ENCODE data around the gene EPOP.

The EPOP gene

DNA sequence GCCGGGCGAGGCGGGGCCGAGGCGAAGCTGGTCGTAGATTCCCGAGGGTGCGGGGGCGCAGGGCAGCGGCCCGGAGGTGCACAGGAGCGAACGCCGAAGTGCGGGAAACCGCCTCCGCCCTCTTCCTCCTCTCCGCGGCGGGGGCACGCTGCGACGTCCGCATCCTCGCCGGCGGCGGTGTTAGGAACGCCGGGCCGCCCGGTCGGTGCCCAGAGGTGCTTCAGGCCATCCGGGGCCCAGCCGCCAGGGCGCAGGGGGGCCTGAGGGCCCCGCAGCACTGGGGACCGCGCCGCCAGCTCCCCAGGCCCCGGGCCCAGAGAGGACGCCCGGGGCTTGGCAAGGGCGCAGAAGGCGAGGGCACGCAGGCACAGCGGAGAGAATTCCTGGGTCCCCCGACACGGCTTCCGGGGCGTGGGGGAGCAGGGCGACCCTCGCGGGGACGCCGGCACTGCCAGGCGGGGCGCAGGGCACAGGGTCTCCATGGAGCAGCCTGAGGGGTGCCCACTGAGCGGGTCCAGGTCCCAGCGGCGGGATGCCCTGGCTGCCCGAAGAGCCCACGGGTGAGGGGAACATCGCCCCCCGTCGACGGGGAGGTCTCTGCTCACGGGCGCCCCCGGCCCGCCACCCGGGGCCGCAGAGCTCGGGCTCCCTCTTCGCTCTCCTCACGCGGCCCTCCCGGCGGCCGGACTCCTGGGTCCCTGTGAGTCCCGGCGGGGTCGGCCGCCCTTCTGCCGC lies 576 bp downstream of the EPOP start:
- no peak for DNase-seq (ENCODE audit: low read depth)

DNA sequence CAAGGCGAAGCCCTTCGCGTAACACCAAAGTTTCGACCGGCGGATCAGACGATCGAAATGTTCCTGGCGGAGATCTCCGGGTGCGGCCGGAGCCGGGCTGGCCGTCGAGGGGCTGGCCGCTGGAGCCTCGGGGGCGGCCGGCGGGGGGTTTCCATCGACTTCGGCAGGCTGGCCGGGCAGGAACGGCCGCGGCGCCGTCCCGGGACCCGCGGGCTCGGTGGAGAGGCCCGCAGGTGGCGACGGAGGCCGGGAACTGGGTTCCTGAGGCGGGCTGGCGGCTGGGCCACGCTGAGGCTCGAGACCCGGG lies 1.1 kb downstream of the EPOP start:
- no peak for DNase-seq (ENCODE audit: low read depth)

DNA sequence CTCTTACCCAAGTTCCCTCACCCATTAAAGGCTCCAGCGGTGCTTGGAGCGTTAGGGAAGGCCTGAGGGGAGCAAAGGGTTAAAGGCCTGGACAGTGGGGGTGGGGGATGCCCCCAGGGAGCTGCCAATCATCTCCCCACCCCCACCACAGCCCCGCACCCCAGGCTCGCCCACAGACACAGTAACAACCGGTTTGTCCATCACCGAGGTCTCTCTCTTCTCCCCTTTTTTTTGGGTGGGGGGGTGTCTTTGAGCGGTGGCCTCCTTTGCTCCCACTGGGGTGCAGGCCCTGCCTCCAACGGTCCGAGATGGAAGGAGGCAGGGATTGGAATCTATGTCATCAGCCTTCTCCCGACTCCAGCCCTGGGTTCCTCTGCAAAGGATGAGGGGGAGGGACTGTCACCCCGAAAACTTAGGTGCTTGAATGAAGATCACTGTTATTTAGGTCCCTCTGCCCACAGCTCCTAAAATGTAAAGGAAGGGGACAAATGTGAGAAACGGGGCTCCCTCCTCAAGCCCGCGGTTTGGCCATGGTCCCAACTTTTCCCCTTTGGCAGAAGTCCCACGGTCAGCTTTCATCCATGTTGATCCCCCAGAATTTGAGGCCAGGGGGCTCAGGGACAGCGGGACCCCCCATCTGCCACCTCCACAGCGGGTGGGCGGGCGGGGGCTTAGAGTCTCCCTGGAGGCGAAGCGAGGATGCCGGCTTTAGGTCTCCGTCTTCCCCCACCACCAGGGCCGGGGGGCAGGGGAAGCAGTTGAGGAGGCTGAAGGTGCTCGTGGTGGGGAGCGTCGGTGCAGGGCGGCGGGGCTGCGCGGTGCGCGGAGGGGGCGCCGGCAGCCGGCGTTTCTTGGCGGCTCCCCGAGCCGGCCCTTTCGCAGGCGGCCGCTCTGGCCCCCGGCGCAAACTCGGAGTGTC lies 1.7 kb downstream of the EPOP start:
- DNase-seq (ENCODE audit: low read depth), result no peak

DNA sequence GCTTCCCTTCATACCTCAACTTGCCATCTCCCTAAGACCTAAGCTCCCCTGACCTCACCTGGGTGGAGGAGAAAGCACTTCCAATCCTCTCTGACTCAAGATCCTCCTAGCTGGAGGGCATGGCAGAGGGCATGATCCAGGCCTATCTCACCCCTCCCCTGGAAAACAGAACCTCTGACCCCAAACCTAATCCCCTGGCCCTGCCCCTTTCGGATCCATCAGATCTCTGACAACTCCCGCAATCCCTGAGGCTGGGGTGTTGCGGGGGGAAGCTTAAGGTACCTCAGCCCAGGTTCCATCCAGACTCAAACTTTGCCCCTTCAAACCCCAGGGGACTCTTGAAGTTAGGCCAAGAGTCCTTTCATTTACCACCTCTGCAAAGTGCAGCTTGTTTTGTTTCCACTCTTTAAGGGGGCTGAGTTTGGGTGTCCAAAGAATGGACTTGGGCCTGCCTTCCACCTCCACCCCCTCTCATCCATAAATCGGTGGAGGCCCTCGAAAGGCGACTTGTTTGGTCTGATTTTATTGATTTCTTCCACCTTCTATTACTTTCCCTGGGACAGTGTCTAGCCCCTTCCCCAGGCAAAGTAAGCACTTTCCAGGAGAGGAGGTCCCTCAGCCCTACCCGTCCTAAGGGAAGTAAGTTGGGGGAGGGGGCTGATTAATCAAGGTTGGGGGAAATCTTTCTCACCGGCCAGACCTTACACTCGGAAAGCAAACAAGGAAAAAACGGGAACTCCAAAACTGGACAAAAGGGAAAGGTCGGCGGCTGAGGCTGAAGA lies 2.6 kb downstream of the EPOP start:
- DNase-seq (ENCODE audit: low read depth), result no peak

DNA sequence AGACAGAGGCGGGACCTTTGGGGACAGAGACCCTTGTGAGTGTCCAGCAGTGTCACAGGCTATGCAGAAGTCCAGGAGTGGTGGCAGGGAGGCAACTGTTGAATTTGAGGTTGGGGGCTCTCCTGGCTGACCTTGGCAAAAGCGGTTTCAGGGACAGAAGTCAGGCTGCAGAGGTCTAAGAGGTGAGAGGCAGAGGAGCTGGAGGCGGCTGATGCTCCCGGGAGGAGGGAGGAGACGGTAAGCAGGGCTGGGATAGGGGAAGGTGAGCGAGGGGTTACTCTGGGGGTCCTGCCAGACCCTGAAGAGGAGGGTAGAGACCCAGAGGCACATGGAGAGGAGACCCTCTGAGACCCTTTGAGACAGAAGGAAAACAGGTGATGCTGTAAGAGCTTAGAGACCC lies 5.2 kb downstream of the EPOP start:
- DNase-seq (ENCODE audit: low read depth), result no peak

DNA sequence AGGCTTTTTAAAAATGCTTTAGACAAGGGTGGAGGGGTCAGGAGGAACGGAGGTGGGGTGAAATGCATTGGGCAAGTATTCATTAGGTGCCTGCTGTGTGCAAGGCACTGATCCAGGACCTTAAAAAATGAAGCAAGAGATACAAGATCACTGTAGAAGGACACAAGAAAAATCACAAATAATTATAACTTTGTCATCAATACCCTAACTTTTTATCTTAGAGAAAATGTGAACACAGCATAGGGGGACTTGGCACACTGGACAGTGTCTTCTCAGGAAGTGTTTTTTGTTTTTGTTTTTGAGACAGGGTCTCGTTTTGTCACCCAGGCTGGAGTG lies 7.0 kb downstream of the EPOP start:
- no peak for DNase-seq (ENCODE audit: low read depth)

DNA sequence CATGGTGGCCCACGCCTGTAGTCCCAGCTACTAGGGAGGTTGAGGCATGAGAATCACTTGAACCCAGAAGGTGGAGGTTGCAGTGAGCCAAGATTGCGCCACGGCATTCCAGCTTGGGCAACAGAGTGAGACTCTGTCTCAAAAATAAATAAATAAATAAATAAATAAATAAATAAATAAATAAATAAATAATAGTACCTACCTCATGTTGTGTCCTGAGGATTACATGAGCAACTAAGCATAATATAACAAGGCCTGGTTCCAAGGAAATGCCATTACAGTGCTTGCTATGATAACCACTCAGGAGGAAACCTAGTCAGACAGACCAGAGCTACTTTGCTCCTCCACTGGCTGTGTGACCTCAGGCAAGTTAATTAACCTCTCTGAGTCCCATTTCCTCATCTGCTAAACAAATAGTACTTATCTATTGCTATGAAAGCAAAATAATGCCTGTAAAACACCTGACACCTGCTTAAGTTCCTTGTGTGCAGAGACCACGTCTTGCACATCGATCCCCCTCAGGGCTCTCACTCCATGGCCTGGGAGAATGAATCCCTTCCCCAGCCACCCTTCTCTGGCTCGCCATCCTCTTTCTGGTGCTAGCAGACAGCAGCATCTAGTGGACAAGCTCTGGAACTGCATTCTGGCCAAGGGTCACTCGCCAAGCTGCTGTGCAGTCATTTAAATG lies 7.5 kb downstream of the EPOP start:
- peak; percentile 23 for DNase-seq (ENCODE audit: low read depth)

DNA sequence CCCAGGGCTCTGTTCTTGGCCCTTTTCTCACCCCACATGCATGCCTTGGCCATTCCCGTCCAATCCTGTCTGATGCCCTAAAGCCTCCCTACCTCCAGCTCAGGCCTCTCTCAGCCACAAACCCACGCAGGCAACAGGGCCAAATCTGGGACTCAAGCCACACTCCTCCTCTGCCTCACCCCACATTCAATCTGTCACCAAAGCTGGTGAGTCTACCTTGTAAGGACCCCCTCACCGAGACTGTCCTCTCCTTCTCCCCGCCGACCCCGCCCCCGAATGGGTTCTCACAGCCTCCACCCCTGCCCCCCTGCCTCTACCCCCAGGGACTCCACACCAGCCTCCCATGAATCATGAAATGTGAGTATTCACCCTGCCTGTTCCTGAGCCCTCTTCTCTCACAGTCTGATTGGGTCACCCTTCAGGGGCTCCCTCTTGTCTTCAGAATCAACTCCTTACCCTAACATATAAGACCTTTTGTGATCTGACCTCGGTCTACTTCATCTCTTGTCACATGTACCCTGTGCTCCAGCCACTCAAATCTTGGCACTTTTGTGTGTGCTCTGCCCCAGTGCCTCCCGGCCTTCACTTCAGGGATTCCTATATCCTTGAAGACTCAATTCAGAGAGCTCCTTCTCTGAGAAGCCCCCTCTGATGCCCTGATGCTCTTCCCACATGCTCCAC lies 10.7 kb downstream of the EPOP start:
- no peak for DNase-seq (ENCODE audit: low read depth)

DNA sequence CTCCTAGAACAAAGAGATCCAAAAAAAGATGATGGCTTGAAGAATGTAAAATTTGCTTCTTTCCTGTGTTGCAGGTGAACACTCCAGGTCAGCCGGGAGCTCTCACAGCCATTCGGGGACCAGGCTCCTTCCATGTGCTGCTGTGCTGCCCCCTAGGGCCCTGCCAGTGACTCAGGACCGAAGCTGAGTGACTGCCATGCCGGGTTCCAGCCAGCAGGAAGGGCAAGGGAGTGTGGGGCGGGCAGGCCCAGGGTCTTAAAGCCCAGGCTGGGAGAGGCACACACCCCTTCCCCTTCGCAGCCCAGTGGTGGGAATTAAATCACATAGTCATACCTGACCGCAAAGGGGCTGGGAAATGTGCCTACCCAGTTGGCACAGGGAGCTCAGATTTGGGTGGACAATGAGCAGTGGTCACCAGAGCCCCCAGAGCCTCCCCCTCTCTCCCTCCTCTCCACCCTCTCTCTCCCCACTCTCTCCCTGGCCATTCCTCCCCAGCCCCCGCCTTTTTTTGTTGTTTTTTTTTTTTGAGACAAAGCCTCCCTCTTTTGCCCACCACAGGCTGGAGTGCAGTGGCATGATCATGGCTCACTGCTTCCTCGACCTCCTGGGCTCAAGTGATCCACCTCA lies 11.5 kb downstream of the EPOP start:
- no peak for DNase-seq (ENCODE audit: low read depth)

DNA sequence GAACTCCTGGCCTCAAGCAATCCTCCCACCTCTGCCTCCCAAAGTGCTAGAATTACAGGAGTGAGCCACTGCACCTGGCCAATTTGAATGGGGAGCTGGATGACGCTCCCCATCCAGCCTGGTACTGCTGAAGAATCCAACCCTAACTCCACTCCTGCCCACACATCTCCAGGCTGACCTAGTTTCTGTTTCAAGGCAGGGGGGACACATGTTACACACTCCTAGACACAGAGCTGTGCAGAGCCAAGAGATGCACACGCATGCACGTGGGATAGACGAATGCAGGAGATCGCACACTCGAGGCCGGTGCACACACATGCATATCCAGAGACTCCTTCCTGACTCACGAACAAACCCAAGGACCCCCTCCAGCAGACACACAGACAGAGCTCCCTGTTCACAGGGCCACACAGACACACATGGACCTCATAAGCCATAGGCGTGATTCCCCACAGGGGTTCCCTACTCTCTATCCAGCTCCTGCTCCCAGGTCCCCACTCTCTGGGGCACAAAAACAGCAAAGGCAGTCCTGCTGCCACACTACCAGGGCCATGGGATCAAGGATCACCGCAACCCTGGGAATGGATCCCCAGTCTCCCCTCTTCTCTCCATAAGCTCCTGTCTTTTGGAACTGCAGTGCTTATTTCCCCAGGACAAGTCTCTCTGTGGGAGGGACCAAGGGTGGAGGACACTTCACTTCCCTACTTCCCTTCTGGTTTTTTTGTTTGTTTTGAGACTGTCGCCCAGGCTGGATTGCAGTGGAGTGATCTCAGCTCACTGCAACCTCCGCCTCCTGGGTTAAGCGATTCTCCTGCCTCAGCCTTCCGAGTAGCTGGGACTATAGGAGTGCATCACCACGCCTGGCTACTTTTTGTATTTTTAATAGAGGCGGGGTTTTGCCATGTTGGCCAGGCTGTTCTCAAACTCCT lies 14.4 kb downstream of the EPOP start:
- DNase-seq (ENCODE audit: low read depth), result no peak

DNA sequence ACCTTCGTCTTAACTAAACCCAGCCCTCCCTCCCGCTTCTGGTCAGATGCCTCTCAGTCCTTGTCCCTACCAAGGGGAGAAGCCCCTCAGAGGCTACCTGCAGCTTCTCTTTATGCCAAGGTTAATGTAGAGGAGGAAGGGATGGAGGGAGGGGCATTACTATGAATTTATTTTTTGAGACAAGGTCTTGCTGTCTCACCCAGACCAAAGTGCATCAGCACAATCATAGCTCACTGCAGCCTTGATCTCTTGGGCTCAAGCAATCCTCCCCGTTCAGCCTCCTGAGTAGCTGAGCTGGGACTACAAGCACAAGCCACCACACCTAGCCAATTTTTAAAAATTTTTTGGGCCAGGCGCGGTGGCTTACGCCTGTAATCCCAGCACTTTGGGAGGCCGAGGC lies 15.3 kb downstream of the EPOP start:
- no peak for DNase-seq (ENCODE audit: low read depth)

DNA sequence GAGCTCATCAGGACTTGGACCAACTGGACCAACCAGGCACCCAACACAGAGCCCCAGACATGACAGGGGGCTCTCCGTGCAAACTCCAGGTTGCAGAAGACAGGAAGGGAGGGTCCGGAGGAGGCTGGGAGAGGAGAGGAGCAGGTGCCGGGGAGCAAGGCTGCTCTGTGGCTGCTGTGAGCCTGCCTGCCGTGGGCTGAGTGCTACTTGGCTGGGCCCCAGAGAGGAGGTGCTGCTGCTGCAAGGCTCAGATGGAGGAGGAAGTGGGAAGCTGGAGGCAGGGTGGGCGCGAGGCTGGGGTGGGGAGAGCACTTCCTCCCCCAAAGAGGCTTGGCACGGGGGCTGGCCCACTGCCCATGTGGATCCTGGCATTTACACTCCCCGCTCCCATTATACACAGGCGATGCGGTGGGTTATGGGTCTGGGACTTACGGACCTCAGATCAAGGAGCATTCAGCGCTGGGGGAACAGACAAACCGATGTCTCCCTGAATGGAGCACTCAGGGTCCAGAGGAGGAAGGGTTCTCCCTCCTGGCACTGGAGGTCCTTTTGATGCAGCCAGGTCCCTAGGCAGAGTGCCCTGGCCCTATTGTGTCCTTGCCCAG lies 15.9 kb downstream of the EPOP start:
- no peak for DNase-seq (ENCODE audit: low read depth)

DNA sequence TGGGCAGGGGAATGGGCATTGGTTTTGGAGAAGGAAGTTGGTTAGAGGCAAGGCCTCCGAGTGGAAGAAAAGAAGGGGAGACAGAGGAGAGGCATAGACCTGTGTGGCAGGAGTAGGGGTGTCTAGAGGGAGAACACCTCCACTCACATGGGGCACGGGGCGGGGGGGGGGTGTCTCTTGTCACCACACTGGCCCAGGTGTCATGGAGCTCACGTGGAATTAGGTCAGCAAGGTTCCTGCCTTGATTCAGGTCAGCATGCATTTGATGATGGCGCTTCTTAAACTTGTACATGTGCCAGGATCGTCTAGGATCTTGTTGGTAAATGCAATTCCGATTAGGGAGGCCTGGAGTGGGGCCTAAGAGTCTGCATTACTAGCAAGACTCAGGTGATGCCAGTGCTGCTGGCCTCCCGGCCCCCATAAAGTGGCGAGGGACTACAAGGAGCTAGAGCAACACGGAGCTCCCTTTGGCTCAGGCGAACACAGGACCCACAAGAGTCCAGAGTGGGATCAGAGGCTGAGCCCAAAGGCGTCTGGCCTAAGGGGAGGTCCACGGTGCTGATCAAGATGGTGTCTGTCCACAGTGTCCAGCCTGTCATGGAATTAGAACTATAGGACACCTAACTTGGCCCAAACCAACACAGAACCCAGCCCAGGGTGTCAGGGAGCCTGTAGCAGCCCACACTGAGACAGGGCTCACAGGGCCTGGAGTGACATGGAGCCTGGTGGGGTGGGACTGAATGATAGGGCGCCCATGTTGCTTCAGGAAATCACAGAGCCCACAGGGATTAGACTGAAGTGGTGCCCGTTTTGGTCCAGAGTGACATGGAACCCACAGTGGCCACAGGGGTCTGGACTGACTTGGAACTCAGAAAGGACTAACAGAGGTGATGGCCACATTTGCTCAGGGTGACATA lies 16.7 kb downstream of the EPOP start:
- no peak for DNase-seq (ENCODE audit: low read depth)

DNA sequence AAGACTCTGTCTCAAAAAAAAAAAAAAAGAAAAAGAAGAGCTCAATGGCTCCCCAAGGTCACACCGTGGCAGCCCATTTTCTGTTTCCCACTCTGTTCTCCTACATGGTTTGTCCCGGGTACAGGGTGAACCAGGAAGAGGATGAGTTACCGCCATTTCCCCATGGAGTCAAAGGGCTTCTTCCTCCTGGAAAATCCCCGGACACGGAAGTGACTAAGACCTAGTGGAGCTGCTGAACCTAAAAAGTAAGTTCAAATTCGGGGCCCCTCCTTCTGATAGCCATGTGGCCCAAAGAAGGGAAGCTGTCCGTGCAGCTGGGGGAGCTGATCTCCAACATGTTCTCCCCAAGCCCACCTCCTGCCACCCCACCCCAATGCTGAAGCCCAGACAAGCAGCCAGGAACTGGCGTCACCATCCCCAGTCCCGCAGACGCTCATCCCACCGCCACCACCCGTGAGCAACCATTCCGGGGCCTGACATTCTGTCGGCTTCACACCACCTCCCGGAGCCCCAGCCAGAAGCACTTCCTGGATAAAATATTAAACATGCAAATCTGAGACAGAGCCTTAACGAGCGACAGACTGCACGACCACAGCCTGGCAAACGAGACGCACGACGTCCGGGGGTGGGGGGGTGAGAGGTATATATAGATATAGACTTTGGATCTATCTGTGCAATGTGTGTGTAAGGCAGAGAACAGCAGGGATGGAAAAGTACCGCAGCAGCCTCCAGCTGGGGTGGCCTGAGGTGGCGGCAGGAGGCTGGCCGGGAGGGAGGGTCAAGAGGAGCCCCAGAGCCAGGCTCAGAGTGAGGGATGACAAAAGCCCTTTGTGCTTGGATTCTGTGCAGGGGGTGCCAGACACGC lies 17.6 kb downstream of the EPOP start:
- no peak for DNase-seq (ENCODE audit: low read depth)

DNA sequence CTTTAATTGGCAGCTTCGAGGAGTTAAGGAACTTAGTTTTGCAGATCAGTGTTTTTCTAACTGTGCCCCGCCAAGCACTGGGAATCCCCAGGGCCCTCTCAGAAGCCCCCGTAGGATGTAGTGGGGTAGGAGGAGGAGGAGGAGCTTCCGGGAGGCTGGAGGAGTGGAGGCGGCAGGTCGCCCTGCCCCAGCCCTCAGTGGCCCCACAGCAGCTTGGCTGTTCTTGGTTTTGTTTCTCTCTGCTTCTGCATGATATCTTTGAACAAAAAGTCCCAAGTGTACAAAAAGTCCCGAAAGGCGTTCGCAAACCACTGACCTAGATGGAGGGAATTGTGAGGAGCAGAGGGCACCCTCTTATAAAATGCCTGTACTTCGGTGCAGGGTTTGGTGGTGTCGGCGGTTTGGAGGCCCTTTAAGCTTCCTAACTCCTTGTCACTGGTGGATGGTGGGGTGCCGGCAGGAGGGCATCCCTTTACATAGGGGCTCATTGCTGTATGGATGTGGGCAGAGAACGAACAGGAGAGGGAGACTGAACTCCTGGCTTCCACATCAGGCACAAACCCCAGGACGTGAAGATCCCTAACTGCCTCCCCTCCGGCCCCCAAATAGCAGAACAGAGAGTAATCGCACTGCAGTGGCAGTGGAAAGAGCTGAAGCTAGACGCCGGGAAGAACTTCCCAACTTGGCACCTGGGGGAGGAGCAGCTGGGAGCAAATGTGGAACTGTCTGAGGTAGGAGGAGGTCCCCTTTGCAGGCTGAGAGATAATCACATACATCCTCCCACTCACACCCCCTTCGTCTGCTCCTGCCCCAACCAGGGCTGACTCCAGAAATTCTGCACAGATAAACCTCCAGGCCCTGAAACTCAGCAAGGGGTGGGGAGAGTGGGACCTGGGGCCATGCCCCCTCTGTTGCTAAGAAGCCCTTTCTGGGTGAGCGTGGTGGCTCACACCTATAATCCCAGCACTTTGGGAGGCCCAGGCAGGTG lies 20.1 kb downstream of the EPOP start:
- DNase-seq (ENCODE audit: low read depth), result no peak

DNA sequence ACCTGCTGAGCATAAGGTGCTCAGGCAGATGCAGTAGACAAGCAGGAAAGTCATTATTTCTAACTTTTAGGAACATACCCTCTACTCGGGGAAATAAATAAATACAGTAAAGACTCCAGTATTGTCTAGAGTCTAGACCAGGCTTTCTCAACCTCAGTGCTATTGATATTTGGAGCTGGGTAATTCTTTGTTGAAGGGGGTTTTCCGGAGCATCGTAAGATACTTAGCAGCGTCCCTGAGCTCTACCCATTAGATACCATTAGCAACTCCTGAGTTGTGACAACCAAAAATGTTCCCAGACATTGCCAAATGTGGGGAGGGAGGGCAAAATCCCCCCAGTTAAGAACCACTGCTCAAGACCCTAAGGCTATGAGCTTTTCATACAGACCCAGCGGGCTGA lies 21.1 kb downstream of the EPOP start:
- DNase-seq (ENCODE audit: low read depth), result no peak

All from stimulated activated CD8-positive, alpha-beta memory T cell treated with anti-CD3 and anti-CD28 coated beads, Interleukin-12 subunit alpha, Interleukin-12 subunit beta, amount 100 ng/mL, for 1 hour (primary cell).